ENCODE results near the gene NFAT5. TPM values are rescaled to one million over a fixed set of nuclear protein-coding genes. Genes with fewer than 3 reads are reported as not detected.

NFAT5 gene
- total RNA-seq, 4 donors from 2014 or later, result 67.7 to 146 (median 80.8) TPM

- Histone ChIP-seq H3K36me3 (peaks cover 6% of the 10 kb centered on the region), H3K27ac (no peak overlapping the region), H3K4me3 (no peak overlapping the region), H3K27me3 (no peaks in the 10 kb centered on the region), H3K9me3 (no peaks in the 10 kb centered on the region), H3K4me1 (peaks cover 7% of the 10 kb centered on the region)
- peak in 1 of 2 donors; percentile 1 for DNase-seq (ENCODE audit: low spot score in 2 of 2)
- WGBS, result 89% methylated on average over 6 of the region's 6 CpGs
- TF ChIP-seq POLR2A (IDR thresholded peaks at IDR 0.05) (no peak), EP300 (IDR thresholded peaks at IDR 0.05) (no peak), POLR2AphosphoS5 (IDR thresholded peaks at IDR 0.05) (no peak), CTCF (IDR thresholded peaks at IDR 0.05) (no peak)
Observed at GRCh38 chr16:69721441-69721957, 155.7 kb downstream of the NFAT5 start.

GRCh38 chr16:69724414-69724873 lies 158.7 kb downstream of the NFAT5 start:
- 86% methylated on average over 2 of the region's 2 CpGs for WGBS
- Histone ChIP-seq H3K27me3 (no peaks in the 10 kb centered on the region), H3K4me3 (no peak overlapping the region), H3K27ac (no peak overlapping the region), H3K9me3 (no peaks in the 10 kb centered on the region), H3K4me1 (peaks cover 19% of the 10 kb centered on the region), H3K36me3 (no peaks in the 10 kb centered on the region)
- no peak for TF ChIP-seq CTCF (IDR thresholded peaks at IDR 0.05)
- no peak for TF ChIP-seq POLR2A (IDR thresholded peaks at IDR 0.05)
- no peak for TF ChIP-seq EP300 (IDR thresholded peaks at IDR 0.05)
- no peak for TF ChIP-seq POLR2AphosphoS5 (IDR thresholded peaks at IDR 0.05)
- no peak for DNase-seq (ENCODE audit: low spot score in 2 of 2)

- no peaks in the 10 kb centered on the region for H3K36me3 ChIP-seq
- H3K27ac ChIP-seq, result no peak overlapping the region
- no peaks in the 10 kb centered on the region for H3K27me3 ChIP-seq
- TF ChIP-seq POLR2A (IDR thresholded peaks at IDR 0.05), result no peak
- no peak for TF ChIP-seq EP300 (IDR thresholded peaks at IDR 0.05)
- TF ChIP-seq POLR2AphosphoS5 (IDR thresholded peaks at IDR 0.05), result no peak
- H3K9me3 ChIP-seq, result no peaks in the 10 kb centered on the region
- peak in 1 of 2 donors; percentile 11 for DNase-seq (ENCODE audit: low spot score in 2 of 2)
- H3K4me1 ChIP-seq, result peaks cover 19% of the 10 kb centered on the region
- no peak overlapping the region for H3K4me3 ChIP-seq
- WGBS, result 42% methylated on average over 6 of the region's 6 CpGs
Observed at GRCh38 chr16:69724981-69725479, 159.3 kb downstream of the NFAT5 start.

- TF ChIP-seq EP300 (IDR thresholded peaks at IDR 0.05) (no peak), POLR2AphosphoS5 (IDR thresholded peaks at IDR 0.05) (no peak), CTCF (IDR thresholded peaks at IDR 0.05) (no peak), POLR2A (IDR thresholded peaks at IDR 0.05) (no peak)
Observed at GRCh38 chr16:69725480-69726312, 159.9 kb downstream of the NFAT5 start.

GRCh38 chr16:69726313-69727060 lies 160.7 kb downstream of the NFAT5 start, which contains the start of gene NQO1:
TSS of gene NQO1 (minus strand) at chr16:69726560. CDS start at chr16:69726439, 121 bp downstream.
- TF ChIP-seq EP300 (IDR thresholded peaks at IDR 0.05), result no peak
- TF ChIP-seq POLR2AphosphoS5 (IDR thresholded peaks at IDR 0.05), result no peak
- TF ChIP-seq POLR2A (IDR thresholded peaks at IDR 0.05), result no peak
- no peak for TF ChIP-seq CTCF (IDR thresholded peaks at IDR 0.05)
- Histone ChIP-seq H3K27ac (peak within 1 kb of the TSS; percentile 70), H3K4me1 (peaks cover 19% of the 10 kb centered on the region), H3K36me3 (no peaks in the 10 kb centered on the region), H3K27me3 (no peaks in the 10 kb centered on the region), H3K4me3 (peak within 1 kb of the TSS; percentile 51), H3K9me3 (no peaks in the 10 kb centered on the region)
- DNase-seq (ENCODE audit: low spot score in 2 of 2), result peak; percentile 94 to 96
- WGBS, result under 1% methylated on average over 26 of the region's 31 CpGs

More at GRCh38 chr16:69725480-69726312, 159.9 kb downstream of the NFAT5 start:
- DNase-seq (ENCODE audit: low spot score in 2 of 2), result peak in 1 of 2 donors; percentile 56
- H3K27ac ChIP-seq, result peak overlapping the region; percentile 70
- 77% methylated on average over 32 of the region's 32 CpGs for WGBS
- no peaks in the 10 kb centered on the region for H3K27me3 ChIP-seq
- H3K36me3 ChIP-seq, result no peaks in the 10 kb centered on the region
- peaks cover 19% of the 10 kb centered on the region for H3K4me1 ChIP-seq
- H3K4me3 ChIP-seq, result peak overlapping the region; percentile 51
- H3K9me3 ChIP-seq, result no peaks in the 10 kb centered on the region

Measured in suprapubic skin (tissue), 4 donors.